HG03175 (cell line): ENCODE measurements around the gene BLM.

ENCODE experiments used
- ATAC-seq: cut with Tn5 transposase; IDR thresholded peaks from one replicate; pipeline ENCODE4 v1.9.1; 2021; ENCODE audit warnings: mild to moderate bottlenecking, moderate library complexity; ENCODE audit not compliant: unreplicated experiment

The BLM gene

DNA sequence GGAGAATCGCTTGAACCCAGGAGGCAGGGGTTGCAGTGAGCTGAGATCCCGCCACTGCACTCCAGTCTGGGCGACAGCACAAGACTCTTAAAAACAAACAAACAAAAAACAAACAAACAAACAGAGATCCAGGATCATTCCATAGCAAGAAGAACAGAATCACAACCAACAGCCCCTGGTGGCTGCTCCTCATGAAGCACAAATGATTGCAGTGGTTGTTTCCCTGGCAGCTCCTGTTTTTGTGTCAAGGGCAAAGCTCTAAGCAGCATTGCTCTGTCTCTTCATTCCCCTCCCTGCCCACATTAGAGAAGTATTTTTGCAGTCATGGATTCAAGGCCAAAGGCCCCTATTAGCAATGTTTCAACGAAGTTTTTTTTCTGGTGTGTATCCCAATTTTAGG is 25.8 kb upstream of the BLM start:
- no peak for ATAC-seq

DNA sequence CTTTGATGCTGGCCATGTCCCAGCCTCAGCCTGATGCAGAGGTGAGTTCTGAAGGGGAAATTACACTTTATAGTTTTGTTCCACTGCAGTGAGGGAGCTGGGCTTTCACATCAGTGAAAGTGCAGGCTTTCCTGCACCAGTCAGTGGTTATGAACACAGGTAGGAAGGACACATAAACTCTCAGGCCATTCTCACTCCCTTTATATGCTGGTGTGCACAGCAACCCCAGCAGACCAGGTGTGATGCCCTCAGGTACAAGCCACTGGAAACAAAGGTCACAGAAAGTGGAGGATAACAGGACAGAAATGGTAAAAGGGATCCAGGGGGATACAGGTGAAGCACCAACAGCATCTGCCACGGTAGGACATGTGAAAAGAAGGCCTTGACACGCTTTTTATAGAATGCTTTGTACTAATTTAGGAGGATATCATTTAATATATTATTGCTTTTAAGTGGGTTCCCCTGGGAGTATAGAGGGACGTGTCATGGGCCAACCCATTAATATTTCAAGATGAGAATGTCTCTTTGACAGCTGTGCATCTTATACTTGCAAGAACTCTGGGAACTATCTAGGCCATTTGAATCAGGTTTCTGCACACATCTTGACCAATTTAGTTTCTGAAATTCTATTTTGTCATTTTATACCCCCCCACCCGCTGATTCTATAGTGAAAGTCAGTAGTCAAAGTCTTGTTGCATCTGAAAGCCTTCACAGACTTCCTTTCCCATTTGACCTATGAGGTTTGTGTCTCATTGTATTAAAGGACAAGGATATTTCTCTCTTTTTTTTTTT is 25.0 kb upstream of the BLM start:
- peak; percentile 70 for ATAC-seq

DNA sequence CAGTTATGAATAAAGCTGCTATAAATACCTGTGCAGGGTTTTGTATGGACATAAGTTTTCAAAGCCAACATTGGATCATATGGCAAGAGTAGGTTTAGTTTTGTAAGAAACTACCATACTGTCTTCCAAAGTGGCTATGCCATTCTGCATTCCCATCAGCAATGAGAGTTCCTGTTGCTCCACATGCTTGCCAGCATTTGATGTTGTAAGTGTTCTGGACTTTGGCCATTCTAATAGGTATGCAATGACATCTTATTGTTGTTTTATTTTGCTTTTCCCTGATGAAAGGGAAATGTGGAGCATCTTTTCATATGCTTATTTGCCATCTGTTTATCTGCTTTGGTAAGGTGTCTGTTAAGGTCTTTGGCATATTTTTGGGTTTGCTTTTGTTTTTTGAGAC is 22.2 kb upstream of the BLM start:
- ATAC-seq = no peak

DNA sequence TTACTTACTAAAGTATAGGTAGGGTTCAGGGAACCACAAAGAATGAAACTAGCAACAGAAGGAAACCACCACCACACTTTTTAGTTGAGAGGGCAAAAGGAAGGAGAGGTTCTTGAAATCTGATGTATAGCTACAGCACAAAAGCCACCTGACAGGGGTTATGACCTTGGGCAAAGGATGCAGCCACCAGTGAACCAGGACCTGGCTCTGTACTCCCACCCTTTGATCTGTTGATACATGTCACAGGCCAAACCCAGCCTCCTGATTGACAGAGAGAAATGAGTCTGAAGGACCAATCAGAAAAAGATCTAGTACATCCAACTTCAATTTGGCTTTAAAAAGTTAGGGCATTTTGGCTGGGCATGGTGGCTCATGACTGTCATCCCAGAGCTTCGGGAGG is 20.0 kb upstream of the BLM start:
- no peak for ATAC-seq

DNA sequence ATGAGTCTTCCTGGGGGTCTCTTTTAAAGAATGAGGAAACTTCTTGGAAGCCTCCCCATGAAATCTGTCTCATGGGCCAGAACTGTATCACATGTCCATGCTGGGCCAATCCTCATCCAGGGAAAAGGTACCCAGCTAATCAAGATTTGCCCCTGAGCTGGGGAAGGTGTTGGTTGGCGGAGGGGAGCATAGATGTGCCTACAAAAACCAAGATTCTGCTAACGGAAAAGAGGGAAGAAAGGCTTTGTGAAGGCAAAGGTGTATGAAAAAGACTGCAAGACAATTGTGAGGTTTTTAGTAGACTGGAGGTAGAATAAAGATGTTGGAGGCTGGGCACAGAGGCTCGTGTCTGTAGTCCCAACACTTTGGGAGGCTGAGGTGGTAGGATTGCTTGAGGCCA is 18.5 kb upstream of the BLM start:
- no peak for ATAC-seq

DNA sequence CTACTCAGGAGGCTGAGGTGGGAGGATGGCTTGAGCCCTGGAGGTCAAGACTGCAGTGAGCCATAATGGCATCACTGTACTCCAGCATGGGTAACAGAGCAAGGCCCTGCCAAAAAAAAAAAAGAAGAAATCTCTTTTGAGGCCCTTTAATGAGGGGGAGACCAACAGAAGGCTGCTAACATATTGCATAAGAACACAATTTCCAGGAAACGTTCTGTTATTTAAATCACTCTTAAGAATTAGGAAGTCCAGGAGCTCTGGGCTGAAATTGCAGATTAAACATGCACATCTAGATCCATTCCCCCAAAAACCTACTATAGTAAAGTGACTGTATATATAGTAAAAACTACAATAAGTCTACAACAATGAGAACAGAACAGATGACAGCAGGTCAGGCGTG is 16.1 kb upstream of the BLM start:
- ATAC-seq = no peak

DNA sequence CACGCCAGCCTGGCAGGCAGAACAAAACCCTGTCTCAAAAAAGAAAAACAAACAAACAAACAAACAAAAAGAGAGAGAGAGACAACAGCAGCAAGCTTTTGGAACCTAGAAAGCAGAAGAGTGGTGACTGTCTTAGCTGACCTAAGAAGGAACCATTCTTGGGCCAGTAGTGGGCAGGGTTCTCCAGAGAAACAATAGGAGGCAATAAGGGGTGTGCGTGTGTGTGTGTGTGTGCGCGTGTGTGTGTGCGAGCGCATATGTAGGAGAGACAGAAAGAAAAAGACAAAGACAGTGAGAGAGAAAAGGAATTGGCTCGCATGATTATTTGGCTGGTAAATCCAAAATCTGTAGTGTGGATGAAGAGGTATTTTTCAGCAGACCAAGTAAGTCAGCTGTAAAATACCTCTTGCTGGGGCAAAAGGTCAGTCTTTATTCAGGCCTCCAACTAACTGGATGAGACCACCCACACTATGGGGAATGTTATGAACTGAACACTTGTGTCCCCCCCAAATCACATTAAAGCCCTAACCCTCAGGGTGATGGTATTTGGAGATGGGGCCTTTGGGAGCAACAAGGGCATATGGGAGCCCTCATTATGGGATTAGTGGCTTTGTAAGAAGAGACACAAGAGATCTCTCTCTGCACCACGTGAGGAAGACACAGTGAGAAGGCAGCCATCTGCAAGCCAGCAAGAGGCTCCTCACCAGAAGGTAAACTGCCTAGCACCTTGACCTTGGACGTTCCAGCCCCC is 15.1 kb upstream of the BLM start:
- no peak for ATAC-seq

DNA sequence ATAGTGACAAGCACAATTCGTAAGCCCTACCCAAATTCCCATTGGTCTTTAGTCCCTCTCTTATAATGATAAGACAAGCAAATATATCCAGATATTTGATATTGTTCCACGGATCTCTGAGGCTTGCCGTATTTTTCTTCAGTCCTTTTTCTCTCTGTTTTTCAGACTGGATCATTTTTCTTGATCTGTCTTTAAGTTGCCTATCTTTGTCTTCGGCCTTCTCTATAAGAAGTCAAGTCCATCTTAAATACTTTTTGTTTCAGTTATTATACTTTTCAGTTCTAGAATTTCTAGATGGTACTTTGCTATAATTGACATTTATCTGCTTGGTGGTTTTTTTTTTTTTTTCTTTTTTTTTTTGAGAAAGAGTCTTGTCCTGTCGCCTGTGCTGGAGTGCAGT is 13.7 kb upstream of the BLM start:
- no peak for ATAC-seq

DNA sequence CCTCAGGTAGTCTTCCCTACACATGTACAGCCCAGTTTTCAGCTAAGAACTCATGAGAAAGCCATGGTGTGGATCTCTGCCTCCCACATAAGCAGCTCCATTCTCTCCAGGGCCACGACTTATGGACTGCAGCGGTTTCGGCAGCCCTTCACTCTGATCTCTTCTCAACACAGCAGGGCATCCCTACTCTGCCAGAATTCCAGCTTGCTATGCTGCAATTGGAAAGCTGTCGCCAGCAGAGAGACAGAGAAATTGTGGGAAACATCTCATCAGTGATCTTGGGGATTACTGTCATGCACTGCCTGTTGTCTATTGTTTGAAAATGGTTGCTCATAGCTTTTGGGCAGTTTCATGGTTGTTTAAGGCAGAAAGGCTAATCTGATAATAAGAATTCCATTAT is 11.9 kb upstream of the BLM start:
- no peak for ATAC-seq

DNA sequence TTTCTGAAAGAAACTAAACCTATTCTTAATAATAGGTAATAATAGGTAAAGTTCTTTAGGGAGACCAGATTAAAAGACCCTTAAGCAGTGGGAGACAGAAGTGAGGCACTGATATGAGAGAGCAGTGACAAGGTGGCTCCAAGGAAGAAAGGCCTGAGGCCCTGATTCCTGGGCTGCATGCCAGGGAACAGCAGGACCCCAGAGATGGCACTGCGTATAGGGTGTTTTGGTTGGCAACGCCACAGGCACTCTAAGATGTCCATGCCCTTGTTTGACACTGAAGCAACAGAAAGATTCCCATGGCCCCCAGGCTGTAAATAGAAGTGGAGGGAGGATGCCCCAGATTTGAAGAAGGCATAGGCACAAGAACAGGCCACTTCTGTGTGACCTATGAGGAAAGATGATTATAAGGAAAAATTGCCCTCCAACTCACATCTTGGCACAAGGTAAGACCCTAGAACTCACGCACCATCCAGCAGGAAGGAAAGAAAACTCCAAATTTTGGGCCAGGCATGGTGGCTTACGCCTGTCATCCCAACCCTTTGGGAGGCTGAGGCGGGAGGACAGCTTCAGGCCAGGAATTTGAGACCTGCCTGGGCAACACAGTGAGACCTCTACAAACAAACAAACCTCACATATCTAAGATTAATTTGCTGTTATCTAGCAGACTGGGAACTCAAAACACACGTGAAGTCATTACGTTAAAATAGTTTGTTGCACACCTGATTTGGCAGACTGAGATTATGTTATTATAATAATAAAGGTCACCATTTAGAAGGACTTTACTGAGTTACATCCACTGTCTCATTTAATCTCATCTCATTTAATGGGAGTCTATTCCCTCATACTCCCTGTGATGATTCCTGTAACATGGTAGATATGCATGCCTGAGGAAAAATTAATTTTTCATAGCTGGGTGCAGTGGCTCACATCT is 10.5 kb upstream of the BLM start:
- no peak for ATAC-seq

DNA sequence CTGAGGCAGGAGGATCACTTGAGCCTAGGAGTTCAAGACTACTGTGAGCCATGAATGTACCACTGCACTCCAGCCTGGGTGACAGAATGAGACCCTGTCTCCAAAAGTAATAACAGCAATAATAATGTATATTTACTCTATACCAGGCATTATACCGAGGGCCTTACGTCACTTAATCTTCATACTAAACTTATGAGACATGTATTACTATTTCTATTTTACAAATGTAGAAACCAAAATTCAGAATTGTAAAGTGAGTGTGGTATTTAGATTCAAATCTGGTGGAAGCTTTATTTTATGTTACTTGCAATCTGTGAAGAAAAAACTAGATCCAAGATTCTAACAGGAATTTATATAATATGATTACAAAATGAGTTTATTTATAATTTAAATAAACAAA is 9.7 kb upstream of the BLM start:
- no peak for ATAC-seq

DNA sequence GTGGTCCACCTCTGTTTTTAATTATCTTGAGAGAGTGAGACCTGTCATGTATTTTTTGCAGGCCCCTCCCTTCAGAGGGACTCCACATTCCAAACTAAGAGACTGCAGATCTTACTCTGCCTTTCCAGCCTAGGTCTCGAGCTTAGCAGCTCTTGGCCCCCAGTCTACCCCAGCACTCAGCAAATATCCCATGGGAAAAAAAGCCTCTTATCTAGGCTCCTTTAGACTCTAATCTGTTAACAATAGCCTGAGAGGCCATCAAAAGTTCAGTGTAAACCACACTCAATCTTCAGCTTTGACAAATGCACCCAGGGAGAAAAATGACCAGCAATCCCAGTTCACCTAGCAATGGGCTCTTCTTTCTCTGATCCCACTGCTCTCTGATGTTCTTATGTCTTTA is 8.6 kb upstream of the BLM start:
- ATAC-seq = no peak

DNA sequence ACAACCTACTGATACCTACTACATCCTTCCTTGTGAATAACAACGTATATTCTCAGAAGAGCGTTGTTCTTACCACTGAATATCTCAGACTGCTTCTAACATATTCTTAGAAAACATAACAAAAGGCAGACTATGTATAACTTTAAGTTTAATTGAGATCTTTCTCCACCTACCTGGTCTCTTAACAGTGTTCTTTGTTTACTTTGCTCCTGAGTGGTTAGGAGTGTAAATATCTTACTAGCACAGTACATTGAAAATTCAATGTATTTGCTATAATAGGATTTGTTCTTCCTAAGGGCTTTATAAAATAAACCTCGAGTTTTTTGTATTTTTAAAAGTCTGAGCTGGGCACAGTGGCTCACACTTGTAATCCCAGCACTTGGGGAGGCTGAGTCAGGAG is 7.9 kb upstream of the BLM start:
- no peak for ATAC-seq

DNA sequence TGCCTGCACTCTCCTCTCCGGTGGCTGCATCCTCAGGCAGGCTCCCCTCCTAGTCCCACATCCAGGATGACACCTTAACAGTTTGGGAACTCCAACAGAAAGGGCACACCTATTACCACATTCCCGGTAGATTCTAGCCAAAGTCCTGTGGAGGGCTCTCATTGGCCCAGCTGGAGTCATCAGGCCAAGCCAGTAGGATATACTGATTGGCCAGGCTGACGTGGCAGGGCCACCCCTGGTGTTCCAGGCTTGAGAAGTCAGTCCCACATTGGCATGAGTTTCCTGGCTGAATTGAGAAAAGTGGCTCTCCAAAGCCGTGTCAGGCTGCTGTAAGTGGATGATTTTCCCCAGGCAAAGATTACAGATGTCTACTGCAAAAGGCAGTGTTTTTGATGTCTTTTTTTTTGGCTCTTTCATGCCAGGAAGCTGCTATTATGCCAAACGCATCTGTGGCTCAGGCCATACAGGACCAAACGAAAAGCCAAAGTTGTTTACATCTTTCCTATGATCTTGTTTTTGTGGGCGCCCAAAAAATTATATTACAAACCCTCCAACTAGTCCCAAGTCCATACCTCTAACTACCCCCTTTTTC is 6.6 kb upstream of the BLM start:
- no peak for ATAC-seq

DNA sequence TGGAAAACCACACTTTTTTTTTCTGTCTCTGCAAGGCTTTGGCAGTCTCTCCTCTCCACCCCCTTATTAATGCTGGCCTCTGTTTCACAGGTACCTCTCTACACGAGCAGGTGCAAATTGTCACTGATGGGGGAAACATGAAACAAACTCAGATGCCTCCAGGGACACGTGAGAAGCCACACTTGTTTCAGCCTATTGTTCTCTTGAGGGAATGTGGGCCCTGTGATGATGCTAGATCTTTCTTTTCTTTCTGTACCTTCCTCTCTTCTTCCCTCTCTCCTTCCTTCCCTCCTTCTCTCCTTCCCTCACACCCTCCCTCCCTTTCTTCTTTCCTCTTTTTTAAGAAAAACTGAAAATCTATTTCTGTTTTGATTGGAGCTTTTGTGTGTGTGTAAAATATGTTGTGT is 5.7 kb upstream of the BLM start:
- ATAC-seq = no peak

DNA sequence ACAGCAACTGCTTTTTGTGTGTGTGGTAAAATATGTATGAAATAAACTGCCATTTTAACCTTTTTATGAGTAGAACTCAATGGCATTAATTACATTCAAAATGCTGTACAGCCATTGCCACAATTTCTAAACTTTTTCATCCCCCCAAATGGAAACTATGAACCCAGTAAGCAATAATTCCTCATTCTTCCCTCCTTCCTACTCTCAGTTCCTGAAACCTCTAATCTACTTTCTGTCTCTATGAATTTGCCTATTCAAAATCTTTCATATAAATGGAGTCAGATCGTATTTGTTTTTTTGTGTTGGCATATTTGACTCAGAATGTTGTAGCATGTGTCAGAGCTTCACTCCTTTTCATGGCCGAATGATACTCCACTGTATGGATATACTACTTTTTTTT is 5.3 kb upstream of the BLM start:
- ATAC-seq = no peak

DNA sequence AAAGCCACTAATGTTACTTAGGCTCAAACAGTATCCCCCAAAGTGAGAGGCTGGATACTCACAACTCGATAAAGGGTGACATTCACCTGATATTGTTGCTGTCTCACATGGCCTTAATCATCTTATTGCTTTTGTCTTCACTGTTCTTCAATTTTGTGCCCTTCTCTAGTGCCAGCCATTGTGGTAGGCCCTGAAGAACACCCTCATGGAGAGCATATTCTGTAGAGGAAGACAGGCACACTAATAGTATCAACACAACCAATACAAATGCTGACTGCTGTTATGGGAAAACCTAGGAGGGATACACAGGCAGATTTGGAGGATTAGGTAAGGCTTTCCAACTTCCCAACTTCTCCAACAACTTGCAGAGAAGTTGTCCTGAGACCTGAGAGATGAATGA is 4.1 kb upstream of the BLM start:
- no peak for ATAC-seq

DNA sequence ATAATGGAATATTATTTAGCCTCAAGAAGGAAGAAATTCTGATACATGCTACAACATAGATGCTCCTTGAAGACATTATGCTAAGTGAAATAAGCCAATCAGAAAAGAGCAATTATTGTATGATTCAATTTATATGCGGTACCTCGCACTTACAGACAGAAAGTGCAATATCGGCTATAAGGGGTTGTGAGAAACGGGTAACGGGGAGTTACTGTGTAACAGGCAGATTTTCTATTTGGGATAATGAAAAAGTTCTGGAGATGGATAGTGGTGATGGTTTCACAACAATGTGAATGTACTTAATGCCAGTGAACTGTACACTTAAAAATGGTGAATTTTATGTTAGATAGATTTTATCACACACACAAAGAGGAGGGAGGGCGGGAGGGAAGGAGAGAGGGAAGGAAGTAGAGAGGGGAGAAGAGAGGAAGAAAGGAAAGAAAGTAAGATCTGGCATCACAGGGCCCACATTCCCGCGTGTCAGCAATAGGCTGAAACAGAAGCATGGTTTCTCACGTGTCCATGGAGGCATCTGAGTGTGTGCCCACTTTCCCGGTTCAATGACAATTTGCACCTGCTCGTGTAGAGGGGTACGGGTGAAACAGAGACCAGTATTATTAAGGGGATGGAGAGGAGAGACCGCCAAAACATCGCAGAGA is 700 bp upstream of the BLM start:
- ATAC-seq = no peak

DNA sequence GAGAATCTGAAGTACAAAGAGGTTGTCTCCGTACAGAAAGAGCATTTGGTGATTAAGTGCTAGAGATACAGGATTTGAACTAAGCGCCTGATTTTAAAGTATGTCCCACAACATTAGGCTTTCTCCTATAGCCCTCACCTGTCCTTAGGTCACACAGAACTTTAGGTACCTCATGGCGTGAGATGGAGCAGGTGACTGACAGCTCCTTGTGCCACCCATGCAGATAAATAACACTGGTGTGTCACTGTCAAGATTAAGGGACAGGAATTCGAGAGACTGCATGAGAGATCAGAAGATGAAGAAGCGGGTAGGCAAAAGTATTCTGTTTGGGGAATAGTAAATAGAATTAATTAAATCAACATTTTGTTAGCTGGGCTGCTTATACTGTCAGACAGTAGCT is 1.1 kb downstream of the BLM start:
- ATAC-seq = no peak

DNA sequence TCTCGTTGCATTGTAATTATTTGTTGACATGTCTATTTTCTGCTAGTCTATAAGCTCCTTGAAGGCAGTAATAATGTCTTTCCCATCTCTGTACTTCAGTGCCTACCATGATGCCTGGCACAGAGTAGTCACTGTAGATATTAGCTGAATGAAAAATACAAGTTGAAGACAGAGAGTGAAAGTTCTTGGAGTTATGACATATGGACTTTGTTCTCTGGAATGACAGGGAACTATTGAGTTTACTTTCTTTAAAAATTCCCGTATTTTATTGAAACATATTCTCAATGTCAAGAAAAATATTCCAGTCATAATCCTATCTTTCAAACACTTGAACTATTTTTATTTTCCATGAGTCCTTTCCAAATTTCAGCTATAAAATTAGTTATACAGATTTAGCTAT is 3.0 kb downstream of the BLM start:
- ATAC-seq = no peak

DNA sequence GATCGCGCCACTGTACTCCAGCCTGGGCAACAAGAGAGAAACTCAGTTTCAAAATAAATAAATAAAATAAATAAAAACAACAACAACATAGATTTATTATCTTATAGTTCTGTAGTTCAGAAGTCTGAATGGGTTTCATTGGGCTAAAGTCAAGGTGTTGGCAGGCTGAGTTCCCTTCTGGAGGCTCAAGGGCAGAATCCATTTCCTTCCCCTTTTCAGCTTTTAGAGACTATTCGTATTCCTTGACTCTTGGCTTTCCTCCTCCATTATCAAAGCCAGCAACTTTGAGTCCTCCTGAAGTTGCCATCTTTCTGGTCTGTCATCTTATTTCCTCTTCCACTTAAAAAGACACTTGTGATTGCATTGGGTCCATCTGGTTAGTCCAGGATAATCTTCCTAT is 12.1 kb downstream of the BLM start:
- no peak for ATAC-seq
